K562 (cell line): Measurements from ENCODE around the gene TACR2. TPM values are rescaled to one million over a fixed set of nuclear protein-coding genes. Genes with fewer than 3 reads are reported as not detected.

Experiments used
- ATAC-seq: fragments of 200-7000 bp; cut with Tn5 transposase; 3 replicates; pipeline ENCODE4 v1.9.1; 2020; ENCODE audit warnings: moderate library complexity
- BruUV-seq: library from RNA; stranded (reverse); fragments of 400-500 nt; replicated peaks from 2 replicates; lab custom pipeline; 2021; lab: Mats Ljungman, UMichigan
- CTCF ChIA-PET: fragments of 300-600 bp; formaldehyde crosslinking; extraction: SDS; loops from one replicate; lab custom pipeline; 2021; ENCODE audit warnings: low intra/inter-chr PET ratio; lab: Yijun Ruan, JAX
- POLR2A ChIA-PET: fragments of 300-600, 350-650 bp; sonication (Branson Sonifier 250); formaldehyde crosslinking; extraction: SDS; loops from one replicate; lab custom pipeline; 2021; ENCODE audit warnings: antibody characterized with exemption, inconsistent platforms; lab: Yijun Ruan, JAX
- DNase-seq, 4 experiments: peaks; one replicate each; pipeline versions ENCODE4 v3.0.0 to v3.0.0-alpha.2; 2011 to 2018; ENCODE audit warnings: low spot score in 3 of 4, mixed read lengths in 3 of 4; ENCODE audit errors: extremely low read depth in 1 of 4
- FAIRE-seq: peaks from 2 replicates; lab custom pipeline; 2011; peaks lifted over from hg19 to GRCh38; lab: Jason Lieb, UNC
- H2AFZ ChIP-seq: 2 replicates; pipeline ENCODE4 v1.6.0; 2011; ENCODE audit warnings: low read depth, low read length, control low read depth, inconsistent platforms
- H3K27ac ChIP-seq: fragments of 200-600 bp; 3 replicates; pipeline ENCODE4 v1.8.0; 2011; ENCODE audit warnings: low read depth, mild to moderate bottlenecking, control low read depth, inconsistent platforms, low read length, moderate library complexity, mixed read lengths; ENCODE audit errors: extremely low read depth
- H3K27me3 ChIP-seq, 2 experiments: fragments of 300-600 bp in 1 of 2; 2 replicates in 1 of 2; 3 replicates in 1 of 2; pipeline versions ENCODE4 v1.6.0 to v1.8.0; 2011; ENCODE audit warnings: inconsistent platforms in 2 of 2, low read length in 2 of 2, mild to moderate bottlenecking in 1 of 2, mixed read lengths in 1 of 2, moderate library complexity in 1 of 2; ENCODE audit not compliant: control insufficient read depth in 2 of 2, insufficient read depth in 2 of 2
- H3K36me3 ChIP-seq: fragments of 300-600 bp; 3 replicates; pipeline ENCODE4 v1.8.0; 2011; ENCODE audit warnings: mild to moderate bottlenecking, low read length, inconsistent platforms; ENCODE audit not compliant: control insufficient read depth, insufficient read depth
- H3K4me1 ChIP-seq, 2 experiments: fragments of 200-600 bp in 1 of 2; replicated peaks in 1 of 2; 2 replicates in 1 of 2; 3 replicates in 1 of 2; pipeline versions ENCODE4 v1.5.1 to v1.8.0; 2011; ENCODE audit warnings: inconsistent platforms in 2 of 2, low read length in 2 of 2, mild to moderate bottlenecking in 1 of 2, mixed read lengths in 1 of 2, moderate library complexity in 1 of 2; ENCODE audit not compliant: control insufficient read depth in 2 of 2, insufficient read depth in 2 of 2
- H3K4me2 ChIP-seq: 2 replicates; pipeline ENCODE4 v1.6.1; 2011; ENCODE audit warnings: low read length, control low read depth, inconsistent platforms, mixed read lengths; ENCODE audit not compliant: insufficient read depth
- H3K4me3 ChIP-seq: fragments of 200-600 bp; sonication (generic), shearing (Covaris generic); 2 replicates; pipeline ENCODE4 v1.5.1; 2016; ENCODE audit warnings: control low read depth, inconsistent platforms
- H3K79me2 ChIP-seq: fragments of 200-600 bp; 3 replicates; pipeline ENCODE4 v1.8.0; 2011; ENCODE audit warnings: low read length, inconsistent platforms; ENCODE audit not compliant: control insufficient read depth, insufficient read depth
- H3K9ac ChIP-seq, 2 experiments: 2 replicates each; pipeline versions ENCODE4 v1.6.0 to v1.6.1; 2011; ENCODE audit warnings: low read depth in 2 of 2, low read length in 2 of 2, control low read depth in 1 of 2, inconsistent platforms in 1 of 2, mild to moderate bottlenecking in 1 of 2, mixed read lengths in 1 of 2; ENCODE audit not compliant: insufficient read depth in 1 of 2
- H3K9me1 ChIP-seq: one replicate; pipeline ENCODE4 v1.6.0; 2011; ENCODE audit warnings: inconsistent platforms, mild to moderate bottlenecking, low read length, moderate library complexity; ENCODE audit not compliant: control insufficient read depth, insufficient read depth
- H3K9me3 ChIP-seq: replicated peaks from 2 replicates; pipeline ENCODE4 v1.5.1; 2011; ENCODE audit warnings: low read depth, low read length, inconsistent platforms; ENCODE audit not compliant: control insufficient read depth, insufficient read depth
- H4K20me1 ChIP-seq: replicated peaks from 2 replicates; pipeline ENCODE4 v1.6.1; 2011; ENCODE audit warnings: low read length, inconsistent platforms, mixed read lengths; ENCODE audit not compliant: control insufficient read depth, insufficient read depth
- BRCA1 ChIP-seq, 2 experiments: fragments of 450-650 bp in 1 of 2; sonication (generic) in 1 of 2; formaldehyde crosslinking in 1 of 2; IDR thresholded peaks; 2 replicates each; pipeline versions ENCODE4 v1.5.0 to v1.6.1; 2017 to 2020; ENCODE audit warnings: mild to moderate bottlenecking in 1 of 2, missing genetic modification reagents in 1 of 2
- FOXJ3 ChIP-seq: sonication (generic); formaldehyde crosslinking; IDR thresholded peaks from 2 replicates; pipeline ENCODE4 v1.4.0; 2020; ENCODE audit warnings: mild to moderate bottlenecking, missing genetic modification reagents
- HDGF ChIP-seq: fragments of 450-650 bp; IDR thresholded peaks from 2 replicates; pipeline ENCODE4 v1.6.1; 2016
- HMG20B ChIP-seq: fragments of 250-450 bp; sonication (Bioruptor Pico); IDR thresholded peaks from 2 replicates; pipeline ENCODE4 v1.5.0; 2021; ENCODE audit warnings: mild to moderate bottlenecking
- LCOR ChIP-seq: sonication (generic); formaldehyde crosslinking; IDR thresholded peaks from 2 replicates; pipeline ENCODE4 v1.8.0; 2022; ENCODE audit warnings: mild to moderate bottlenecking, missing genetic modification reagents
- RCOR1 ChIP-seq, 2 experiments: IDR thresholded peaks; 2 replicates each; pipeline ENCODE4 v1.6.1; 2012; ENCODE audit warnings: low read depth in 2 of 2, low read length in 2 of 2, borderline replicate concordance in 1 of 2, improper control_type of control experiment in 1 of 2
- SAFB2 ChIP-seq: fragments of 200-400 bp; formaldehyde crosslinking; IDR thresholded peaks from 2 replicates; pipeline ENCODE4 v1.6.1; 2018; ENCODE audit warnings: borderline replicate concordance, low read length, low read depth, moderate library complexity; ENCODE audit not compliant: severe bottlenecking
- ZBTB17 ChIP-seq: fragments of 450-650 bp; formaldehyde crosslinking; IDR thresholded peaks from 2 replicates; pipeline ENCODE4 v1.4.0; 2020; ENCODE audit warnings: mild to moderate bottlenecking
- ZNF23 ChIP-seq: fragments of 250-450 bp; sonication (Bioruptor Pico); IDR thresholded peaks from 2 replicates; pipeline ENCODE4 v1.4.0; 2020; ENCODE audit warnings: mild to moderate bottlenecking
- ZNF707 ChIP-seq: fragments of 250-450 bp; sonication (Bioruptor Pico); conservative IDR thresholded peaks from 2 replicates; pipeline ENCODE4 v1.8.0; 2022; ENCODE audit warnings: inconsistent platforms, mild to moderate bottlenecking, moderate library complexity
- WGBS: fragments of 100-300 bp; shearing (Covaris generic); methylation state at CpG from one replicate; pipeline ENCODE4 v1.1.6; 2016; ENCODE audit warnings: low coverage, mixed read lengths; ENCODE audit not compliant: insufficient coverage; ENCODE audit errors: missing lambda C conversion rate; 5-methylcytosine and 5-hydroxymethylcytosine counted together
- in situ Hi-C: fragments of 300-500 bp; cut with MboI; formaldehyde crosslinking; loops from 4 replicates; pipeline ENCODE4 v1.15.0; 2018; ENCODE audit warnings: inconsistent platforms, mixed read lengths
- intact Hi-C: fragments of 100-400 bp; cut with micrococcal nuclease; formaldehyde crosslinking; loops from 2 replicates; pipeline ENCODE4 v1.14.2; 2022
- polyA plus RNA-seq, 8 experiments: library from polyadenylated mRNA; depleted of rRNA in 4 of 8; stranded (reverse) in 5 of 8; unstranded in 3 of 8; fragments of >200 nt; fragmentation: Nextera tagmentation in 2 of 8; fragmentation: Illumina TruSeq in 1 of 8; extraction: Ambion mirVana in 2 of 8; extraction: Trizol in 1 of 8; gene quantifications; 2 replicates each; pipeline versions ENCODE4 v1.2.1 to v1.2.3, GENCODE V29; 2011 to 2014; ENCODE audit warnings: inconsistent platforms in 1 of 8, missing spikeins in 1 of 8
- total RNA-seq, 7 experiments: library from RNA; depleted of rRNA in 6 of 7; stranded (reverse); fragments of >200 nt in 6 of 7; fragmentation: Illumina TruSeq in 2 of 7; extraction: Trizol in 2 of 7; gene quantifications; 2 replicates each; pipeline versions ENCODE4 v1.2.1 to v1.2.3, GENCODE V29; 2011 to 2021; ENCODE audit warnings: low replicate concordance in 1 of 7
- TF ChIP-seq, protein P1 (sequence below), 2 experiments: fragments of 450-650 bp; IDR thresholded peaks; 2 replicates each; pipeline ENCODE4 v1.6.1; 2018; ENCODE audit warnings: mild to moderate bottlenecking in 2 of 2, low read depth in 1 of 2; ENCODE audit not compliant: partially characterized antibody in 2 of 2
- TF ChIP-seq, protein P2 (sequence below): sonication (generic); formaldehyde crosslinking; IDR thresholded peaks from 2 replicates; pipeline ENCODE4 v1.8.1; 2023; ENCODE audit warnings: missing genetic modification reagents, mild to moderate bottlenecking, borderline replicate concordance

The TACR2 gene
- total and polyA plus RNA-seq, 9 of the 15 experiments (the other 6 are each of a cell fraction or from before 2014, with no cell fraction given) = not detected

DNA sequence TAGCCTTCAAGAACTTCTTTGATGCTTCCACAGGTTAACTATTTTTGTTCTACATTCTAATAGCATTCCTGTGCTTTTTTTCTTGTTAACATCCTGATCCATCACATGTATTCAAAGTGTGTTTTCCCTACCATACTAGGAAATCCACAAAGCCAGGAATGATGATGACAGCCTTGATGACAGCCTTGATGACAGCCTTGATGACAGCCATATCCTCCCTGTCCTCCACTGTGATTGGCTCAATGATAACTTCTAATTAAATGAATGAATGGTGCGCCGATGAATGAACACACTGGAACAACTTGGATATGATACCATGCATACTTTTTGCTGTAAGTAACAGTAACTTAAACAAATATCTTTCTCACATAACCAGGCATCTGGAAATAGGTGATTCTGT is 8.3 kb upstream of the TACR2 start:
- Histone ChIP-seq H3K9ac (no peak overlapping the region), H3K79me2 (no peaks in the 10 kb centered on the region), H4K20me1 (no peaks in the 10 kb centered on the region), H3K9me1 (no peaks in the 10 kb centered on the region), H3K36me3 (no peaks in the 10 kb centered on the region), H3K27me3 (peaks cover 5 to 20% of the 10 kb centered on the region in 2 experiments; a peak in 3 of 5 replicates), H3K4me1 (peaks cover 6 to 15% of the 10 kb centered on the region in 2 experiments; a peak in 3 of 5 replicates), H3K4me3 (no peak overlapping the region), H3K9me3 (no peaks in the 10 kb centered on the region), H3K27ac (no peak overlapping the region), H3K4me2 (no peak overlapping the region), H2AFZ (no peak overlapping the region)
- ATAC-seq = no peak
- ChIA-PET POLR2A (interaction anchor here (0.8 kb wide), 1 partner anchor 121 kb away, joined by 3 read pairs; no protein-coding TSS in a partner anchor), CTCF (interaction anchor here (3.7 kb wide), 1 partner anchor 82 kb away, joined by 52 read pairs; no protein-coding TSS in a partner anchor)
- in situ Hi-C loops (no loop called here), intact Hi-C loops (loop anchor here (5.0 kb wide), 1 partner anchor 212 kb away; no protein-coding TSS in a partner anchor)
- BruUV-seq = no TSS peak
- no peak for DNase-seq
- WGBS = 97% methylated on average over 2 of the region's 2 CpGs
- no peak for FAIRE-seq
- TF ChIP-seq LCOR (CRISPR knock-in tag) (no peak), HDGF (no peak), RCOR1 (IDR thresholded peaks at IDR 0.05; ENCODE audit: borderline replicate concordance in 1 of 2, low read depth in 2 of 2, low read length in 2 of 2) (no peak), ZBTB17 (CRISPR knock-in tag) (no peak), ZNF23 (no peak), HMG20B (CRISPR knock-in tag) (no peak), FOXJ3 (CRISPR knock-in tag) (no peak), BRCA1 (IDR thresholded peaks at IDR 0.05) (no peak), BRCA1 (CRISPR knock-in tag; IDR thresholded peaks at IDR 0.05) (no peak), SAFB2 (no peak), ZNF707 (CRISPR knock-in tag) (no peak)
- TF ChIP-seq, protein P1, sequence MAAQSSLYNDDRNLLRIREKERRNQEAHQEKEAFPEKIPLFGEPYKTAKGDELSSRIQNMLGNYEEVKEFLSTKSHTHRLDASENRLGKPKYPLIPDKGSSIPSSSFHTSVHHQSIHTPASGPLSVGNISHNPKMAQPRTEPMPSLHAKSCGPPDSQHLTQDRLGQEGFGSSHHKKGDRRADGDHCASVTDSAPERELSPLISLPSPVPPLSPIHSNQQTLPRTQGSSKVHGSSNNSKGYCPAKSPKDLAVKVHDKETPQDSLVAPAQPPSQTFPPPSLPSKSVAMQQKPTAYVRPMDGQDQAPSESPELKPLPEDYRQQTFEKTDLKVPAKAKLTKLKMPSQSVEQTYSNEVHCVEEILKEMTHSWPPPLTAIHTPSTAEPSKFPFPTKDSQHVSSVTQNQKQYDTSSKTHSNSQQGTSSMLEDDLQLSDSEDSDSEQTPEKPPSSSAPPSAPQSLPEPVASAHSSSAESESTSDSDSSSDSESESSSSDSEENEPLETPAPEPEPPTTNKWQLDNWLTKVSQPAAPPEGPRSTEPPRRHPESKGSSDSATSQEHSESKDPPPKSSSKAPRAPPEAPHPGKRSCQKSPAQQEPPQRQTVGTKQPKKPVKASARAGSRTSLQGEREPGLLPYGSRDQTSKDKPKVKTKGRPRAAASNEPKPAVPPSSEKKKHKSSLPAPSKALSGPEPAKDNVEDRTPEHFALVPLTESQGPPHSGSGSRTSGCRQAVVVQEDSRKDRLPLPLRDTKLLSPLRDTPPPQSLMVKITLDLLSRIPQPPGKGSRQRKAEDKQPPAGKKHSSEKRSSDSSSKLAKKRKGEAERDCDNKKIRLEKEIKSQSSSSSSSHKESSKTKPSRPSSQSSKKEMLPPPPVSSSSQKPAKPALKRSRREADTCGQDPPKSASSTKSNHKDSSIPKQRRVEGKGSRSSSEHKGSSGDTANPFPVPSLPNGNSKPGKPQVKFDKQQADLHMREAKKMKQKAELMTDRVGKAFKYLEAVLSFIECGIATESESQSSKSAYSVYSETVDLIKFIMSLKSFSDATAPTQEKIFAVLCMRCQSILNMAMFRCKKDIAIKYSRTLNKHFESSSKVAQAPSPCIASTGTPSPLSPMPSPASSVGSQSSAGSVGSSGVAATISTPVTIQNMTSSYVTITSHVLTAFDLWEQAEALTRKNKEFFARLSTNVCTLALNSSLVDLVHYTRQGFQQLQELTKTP (IDR thresholded peaks at IDR 0.05; ENCODE audit: low read depth in 1 of 2, partially characterized antibody in 2 of 2) = no peak
- TF ChIP-seq, protein P2, sequence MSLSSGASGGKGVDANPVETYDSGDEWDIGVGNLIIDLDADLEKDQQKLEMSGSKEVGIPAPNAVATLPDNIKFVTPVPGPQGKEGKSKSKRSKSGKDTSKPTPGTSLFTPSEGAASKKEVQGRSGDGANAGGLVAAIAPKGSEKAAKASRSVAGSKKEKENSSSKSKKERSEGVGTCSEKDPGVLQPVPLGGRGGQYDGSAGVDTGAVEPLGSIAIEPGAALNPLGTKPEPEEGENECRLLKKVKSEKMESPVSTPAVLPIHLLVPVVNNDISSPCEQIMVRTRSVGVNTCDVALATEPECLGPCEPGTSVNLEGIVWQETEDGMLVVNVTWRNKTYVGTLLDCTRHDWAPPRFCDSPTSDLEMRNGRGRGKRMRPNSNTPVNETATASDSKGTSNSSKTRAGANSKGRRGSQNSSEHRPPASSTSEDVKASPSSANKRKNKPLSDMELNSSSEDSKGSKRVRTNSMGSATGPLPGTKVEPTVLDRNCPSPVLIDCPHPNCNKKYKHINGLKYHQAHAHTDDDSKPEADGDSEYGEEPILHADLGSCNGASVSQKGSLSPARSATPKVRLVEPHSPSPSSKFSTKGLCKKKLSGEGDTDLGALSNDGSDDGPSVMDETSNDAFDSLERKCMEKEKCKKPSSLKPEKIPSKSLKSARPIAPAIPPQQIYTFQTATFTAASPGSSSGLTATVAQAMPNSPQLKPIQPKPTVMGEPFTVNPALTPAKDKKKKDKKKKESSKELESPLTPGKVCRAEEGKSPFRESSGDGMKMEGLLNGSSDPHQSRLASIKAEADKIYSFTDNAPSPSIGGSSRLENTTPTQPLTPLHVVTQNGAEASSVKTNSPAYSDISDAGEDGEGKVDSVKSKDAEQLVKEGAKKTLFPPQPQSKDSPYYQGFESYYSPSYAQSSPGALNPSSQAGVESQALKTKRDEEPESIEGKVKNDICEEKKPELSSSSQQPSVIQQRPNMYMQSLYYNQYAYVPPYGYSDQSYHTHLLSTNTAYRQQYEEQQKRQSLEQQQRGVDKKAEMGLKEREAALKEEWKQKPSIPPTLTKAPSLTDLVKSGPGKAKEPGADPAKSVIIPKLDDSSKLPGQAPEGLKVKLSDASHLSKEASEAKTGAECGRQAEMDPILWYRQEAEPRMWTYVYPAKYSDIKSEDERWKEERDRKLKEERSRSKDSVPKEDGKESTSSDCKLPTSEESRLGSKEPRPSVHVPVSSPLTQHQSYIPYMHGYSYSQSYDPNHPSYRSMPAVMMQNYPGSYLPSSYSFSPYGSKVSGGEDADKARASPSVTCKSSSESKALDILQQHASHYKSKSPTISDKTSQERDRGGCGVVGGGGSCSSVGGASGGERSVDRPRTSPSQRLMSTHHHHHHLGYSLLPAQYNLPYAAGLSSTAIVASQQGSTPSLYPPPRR (CRISPR knock-in tag) = no peak
